GM12865 (cell line): Measurements from ENCODE around the gene DNAJB4.
"Not testable (repeated sequence)": the region's sequence is repeated elsewhere in the genome, so short reads cannot be mapped to it uniquely, and the experiment has no call there.

Source experiments
- DNase-seq: peaks from one replicate; pipeline ENCODE4 v3.0.0; 2010; ENCODE audit warnings: low read depth
- H3K4me3 ChIP-seq: 2 replicates; pipeline ENCODE4 v1.5.1; 2011; ENCODE audit warnings: mild to moderate bottlenecking, low read depth, low read length, control low read depth
- TF ChIP-seq, protein P1 (sequence below): IDR thresholded peaks from 2 replicates; pipeline ENCODE4 v1.5.1; 2011; ENCODE audit warnings: low read length, control low read depth, low read depth, inconsistent platforms; ENCODE audit not compliant: insufficient read depth; ENCODE audit errors: missing control alignments

Gene DNAJB4

GRCh38 chr1:78060857-78061563 is 56.3 kb downstream of the DNAJB4 start:
- TF ChIP-seq, protein P1, sequence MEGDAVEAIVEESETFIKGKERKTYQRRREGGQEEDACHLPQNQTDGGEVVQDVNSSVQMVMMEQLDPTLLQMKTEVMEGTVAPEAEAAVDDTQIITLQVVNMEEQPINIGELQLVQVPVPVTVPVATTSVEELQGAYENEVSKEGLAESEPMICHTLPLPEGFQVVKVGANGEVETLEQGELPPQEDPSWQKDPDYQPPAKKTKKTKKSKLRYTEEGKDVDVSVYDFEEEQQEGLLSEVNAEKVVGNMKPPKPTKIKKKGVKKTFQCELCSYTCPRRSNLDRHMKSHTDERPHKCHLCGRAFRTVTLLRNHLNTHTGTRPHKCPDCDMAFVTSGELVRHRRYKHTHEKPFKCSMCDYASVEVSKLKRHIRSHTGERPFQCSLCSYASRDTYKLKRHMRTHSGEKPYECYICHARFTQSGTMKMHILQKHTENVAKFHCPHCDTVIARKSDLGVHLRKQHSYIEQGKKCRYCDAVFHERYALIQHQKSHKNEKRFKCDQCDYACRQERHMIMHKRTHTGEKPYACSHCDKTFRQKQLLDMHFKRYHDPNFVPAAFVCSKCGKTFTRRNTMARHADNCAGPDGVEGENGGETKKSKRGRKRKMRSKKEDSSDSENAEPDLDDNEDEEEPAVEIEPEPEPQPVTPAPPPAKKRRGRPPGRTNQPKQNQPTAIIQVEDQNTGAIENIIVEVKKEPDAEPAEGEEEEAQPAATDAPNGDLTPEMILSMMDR, result peak; percentile 27
- no peak overlapping the region for H3K4me3 ChIP-seq
- DNase-seq, result peak; percentile 74

DNA sequence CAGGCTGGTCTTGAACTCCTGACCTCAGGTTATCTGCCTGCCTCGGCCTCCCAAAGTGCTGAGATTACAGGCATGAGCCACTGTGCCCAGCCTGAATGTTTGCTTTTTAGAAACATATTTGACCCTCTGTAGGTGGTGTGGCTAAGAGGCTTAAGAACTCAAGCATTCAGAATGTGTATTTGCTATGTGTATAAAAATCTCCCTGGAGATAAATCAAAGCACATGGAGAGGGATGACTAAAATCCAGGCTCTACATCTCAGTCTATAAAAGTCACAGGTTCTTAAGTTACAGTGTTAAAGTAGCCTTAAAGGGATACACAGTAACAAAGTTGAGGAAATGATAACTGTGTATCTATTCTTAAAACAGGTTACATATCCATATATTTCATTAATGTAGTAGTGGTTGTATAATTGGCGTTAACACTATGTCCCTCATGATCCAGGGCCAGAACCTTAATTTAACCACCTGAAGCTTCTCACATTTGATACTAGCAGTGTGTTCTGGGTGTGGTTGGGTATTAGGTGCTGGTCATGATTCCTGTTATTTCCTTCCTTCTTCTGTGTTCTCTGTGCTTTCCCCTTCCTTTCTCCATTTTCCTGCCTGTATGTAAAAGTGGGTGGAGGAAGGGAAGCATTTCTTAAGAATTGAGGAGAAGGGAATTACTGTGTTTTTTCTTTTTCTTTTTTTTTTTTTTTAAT is 57.2 kb downstream of the DNAJB4 start:
- TF ChIP-seq, protein P1, result no peak

GRCh38 chr1:78064886-78065285 is 60.1 kb downstream of the DNAJB4 start:
- H3K4me3 ChIP-seq, DNase-seq: not testable (repeated sequence)

More for the DNA sequence above, 57.2 kb downstream of the DNAJB4 start:
- no peak for DNase-seq
- H3K4me3 ChIP-seq, result no peak overlapping the region
